ENCODE data around the gene SLC26A9. TPM values are rescaled to one million over a fixed set of nuclear protein-coding genes. Genes with fewer than 3 reads are reported as not detected.
A peak's percentile ranks its signal among the peaks of the same experiment; 100 is the strongest.

Gene SLC26A9
- total and polyA plus RNA-seq, 9 of the 15 experiments (the other 6 are each of a cell fraction or from before 2014, with no cell fraction given): 0.03 TPM; not detected in 8

DNA sequence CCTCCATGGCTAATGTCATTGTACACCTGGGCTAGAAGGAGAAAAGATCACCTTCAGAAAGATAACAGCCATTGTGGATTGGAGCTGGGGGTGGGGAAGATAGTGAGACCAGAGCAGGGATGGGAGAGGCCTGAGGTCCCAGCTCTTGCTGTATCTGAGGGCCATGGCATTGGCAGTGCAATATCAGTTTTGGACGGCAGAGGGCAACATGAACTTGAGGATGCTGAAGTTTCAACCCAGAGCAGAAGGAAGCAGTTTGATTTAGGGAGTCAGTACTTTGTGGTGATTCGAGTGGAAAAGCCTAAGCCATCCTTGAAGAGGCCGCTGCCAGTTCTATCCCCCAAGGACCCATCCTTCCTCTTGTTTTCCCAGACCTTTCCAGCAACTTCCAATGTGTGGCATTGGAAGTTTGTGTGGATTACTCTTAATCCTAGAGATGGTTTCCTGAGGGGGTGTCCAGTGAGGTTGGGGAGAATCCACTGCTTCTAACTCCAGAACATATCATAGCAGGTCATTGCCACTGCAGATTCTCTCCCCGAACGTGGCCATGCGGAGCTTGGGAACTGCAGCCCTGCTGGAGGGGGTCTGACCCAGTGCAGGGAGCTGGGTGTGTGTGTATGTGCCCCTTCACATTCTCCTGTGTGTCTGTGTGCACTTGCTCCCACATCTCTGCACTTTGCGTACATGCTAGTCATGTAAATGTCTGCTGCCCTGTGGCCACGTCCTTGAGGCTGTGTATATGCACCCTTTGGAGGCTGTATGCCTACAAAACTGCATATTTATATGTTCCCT lies 24.1 kb downstream of the SLC26A9 start (continued):
- TF ChIP-seq, protein P1, sequence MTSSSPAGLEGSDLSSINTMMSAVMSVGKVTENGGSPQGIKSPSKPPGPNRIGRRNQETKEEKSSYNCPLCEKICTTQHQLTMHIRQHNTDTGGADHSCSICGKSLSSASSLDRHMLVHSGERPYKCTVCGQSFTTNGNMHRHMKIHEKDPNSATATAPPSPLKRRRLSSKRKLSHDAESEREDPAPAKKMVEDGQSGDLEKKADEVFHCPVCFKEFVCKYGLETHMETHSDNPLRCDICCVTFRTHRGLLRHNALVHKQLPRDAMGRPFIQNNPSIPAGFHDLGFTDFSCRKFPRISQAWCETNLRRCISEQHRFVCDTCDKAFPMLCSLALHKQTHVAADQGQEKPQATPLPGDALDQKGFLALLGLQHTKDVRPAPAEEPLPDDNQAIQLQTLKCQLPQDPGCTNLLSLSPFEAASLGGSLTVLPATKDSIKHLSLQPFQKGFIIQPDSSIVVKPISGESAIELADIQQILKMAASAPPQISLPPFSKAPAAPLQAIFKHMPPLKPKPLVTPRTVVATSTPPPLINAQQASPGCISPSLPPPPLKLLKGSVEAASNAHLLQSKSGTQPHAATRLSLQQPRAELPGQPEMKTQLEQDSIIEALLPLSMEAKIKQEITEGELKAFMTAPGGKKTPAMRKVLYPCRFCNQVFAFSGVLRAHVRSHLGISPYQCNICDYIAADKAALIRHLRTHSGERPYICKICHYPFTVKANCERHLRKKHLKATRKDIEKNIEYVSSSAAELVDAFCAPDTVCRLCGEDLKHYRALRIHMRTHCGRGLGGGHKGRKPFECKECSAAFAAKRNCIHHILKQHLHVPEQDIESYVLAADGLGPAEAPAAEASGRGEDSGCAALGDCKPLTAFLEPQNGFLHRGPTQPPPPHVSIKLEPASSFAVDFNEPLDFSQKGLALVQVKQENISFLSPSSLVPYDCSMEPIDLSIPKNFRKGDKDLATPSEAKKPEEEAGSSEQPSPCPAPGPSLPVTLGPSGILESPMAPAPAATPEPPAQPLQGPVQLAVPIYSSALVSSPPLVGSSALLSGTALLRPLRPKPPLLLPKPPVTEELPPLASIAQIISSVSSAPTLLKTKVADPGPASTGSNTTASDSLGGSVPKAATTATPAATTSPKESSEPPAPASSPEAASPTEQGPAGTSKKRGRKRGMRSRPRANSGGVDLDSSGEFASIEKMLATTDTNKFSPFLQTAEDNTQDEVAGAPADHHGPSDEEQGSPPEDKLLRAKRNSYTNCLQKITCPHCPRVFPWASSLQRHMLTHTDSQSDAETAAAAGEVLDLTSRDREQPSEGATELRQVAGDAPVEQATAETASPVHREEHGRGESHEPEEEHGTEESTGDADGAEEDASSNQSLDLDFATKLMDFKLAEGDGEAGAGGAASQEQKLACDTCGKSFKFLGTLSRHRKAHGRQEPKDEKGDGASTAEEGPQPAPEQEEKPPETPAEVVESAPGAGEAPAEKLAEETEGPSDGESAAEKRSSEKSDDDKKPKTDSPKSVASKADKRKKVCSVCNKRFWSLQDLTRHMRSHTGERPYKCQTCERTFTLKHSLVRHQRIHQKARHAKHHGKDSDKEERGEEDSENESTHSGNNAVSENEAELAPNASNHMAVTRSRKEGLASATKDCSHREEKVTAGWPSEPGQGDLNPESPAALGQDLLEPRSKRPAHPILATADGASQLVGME (CRISPR knock-in tag; IDR thresholded peaks at IDR 0.05): 0 out of 2 replicates have a peak, but pooled peaks have one; percentile 58
- TF ChIP-seq ZNF76 (CRISPR knock-in tag; IDR thresholded peaks at IDR 0.05; ENCODE audit: borderline replicate concordance): no peak
